ENCODE results near the gene FOXD4. TPM values are rescaled to one million over a fixed set of nuclear protein-coding genes. Genes with fewer than 3 reads are reported as not detected.
"Not testable (repeated sequence)": the region's sequence is repeated elsewhere in the genome, so short reads cannot be mapped to it uniquely, and the experiment has no call there.

FOXD4 gene
- total and polyA plus RNA-seq, 2 of the 8 experiments (the other 6 are each of a cell fraction or from before 2014, with no cell fraction given), result 0.03 TPM; not detected in 1

GRCh38 chr9:94992-95391 is 23.2 kb downstream of the FOXD4 start:
- H4K91ac ChIP-seq (replicated peaks; ENCODE audit: insufficient read length, low read length); H2BK5ac ChIP-seq (ENCODE audit: low read depth, low read length); H2AFZ ChIP-seq (ENCODE audit: low read length); H3K27me3 ChIP-seq (replicated peaks in 1 of 4; ENCODE audit: control insufficient read depth in 3 of 4, extremely low read depth in 1 of 4, insufficient read depth in 3 of 4, low read length in 3 of 4); DNase-seq (ENCODE audit: low read depth in 1 of 2, low spot score in 2 of 2); H3K79me2 ChIP-seq (ENCODE audit: control insufficient read depth in 1 of 2, insufficient read depth in 2 of 2, low read length in 2 of 2); H3K79me1 ChIP-seq (ENCODE audit: low read depth, low read length); H3K14ac ChIP-seq (ENCODE audit: insufficient read length); H2AK5ac ChIP-seq (ENCODE audit: low read depth, low read length); H3K56ac ChIP-seq (replicated peaks; ENCODE audit: insufficient read length, low read depth, low read length); H3K18ac ChIP-seq (ENCODE audit: extremely low read depth, low read length); H3K9me3 ChIP-seq (ENCODE audit: insufficient read depth in 2 of 2, low read depth in 1 of 2, low read length in 1 of 2); H2BK20ac ChIP-seq (ENCODE audit: low read length); H2BK120ac ChIP-seq (replicated peaks; ENCODE audit: low read depth, low read length); H4K20me1 ChIP-seq (replicated peaks in 1 of 2; ENCODE audit: control insufficient read depth in 1 of 2, insufficient read depth in 2 of 2, low read length in 2 of 2); H3K27ac ChIP-seq (ENCODE audit: low read depth, low read length); H3K4me3 ChIP-seq (ENCODE audit: extremely low read depth in 1 of 4, insufficient read depth in 2 of 4, low read depth in 3 of 4, low read length in 4 of 4); CTCF ChIA-PET (ENCODE audit: partially characterized antibody); H3K4me2 ChIP-seq (ENCODE audit: insufficient read depth in 1 of 2, low read depth in 2 of 2, low read length in 2 of 2); H3K4me1 ChIP-seq (replicated peaks in 1 of 4; ENCODE audit: control insufficient read depth in 3 of 4, insufficient read depth in 4 of 4, low read length in 3 of 4); FAIRE-seq; H3K4ac ChIP-seq (replicated peaks; ENCODE audit: insufficient read length, low read depth, low read length); H2BK12ac ChIP-seq (ENCODE audit: low read depth, low read length); H2BK15ac ChIP-seq (ENCODE audit: low read length); H4K8ac ChIP-seq (ENCODE audit: extremely low read depth, insufficient read depth, low read length); H3K36me3 ChIP-seq (ENCODE audit: control insufficient read depth in 2 of 4, insufficient read depth in 4 of 4, low read length in 3 of 4); H4K5ac ChIP-seq (ENCODE audit: insufficient read length, low read depth, low read length); H3K23me2 ChIP-seq (ENCODE audit: low read depth, low read length); H3K9ac ChIP-seq (replicated peaks in 1 of 4; ENCODE audit: extremely low read depth in 1 of 4, low read depth in 3 of 4, low read length in 3 of 4); H3K23ac ChIP-seq (ENCODE audit: insufficient read length); POLR2A ChIA-PET (ENCODE audit: partially characterized antibody): not testable (repeated sequence)
- WGBS, 2 experiments (ENCODE audit: extremely low coverage in 1 of 2, insufficient coverage in 1 of 2, insufficient read length in 1 of 2, insufficient replicate concordance in 2 of 2, low coverage in 1 of 2, low lambda C conversion rate in 2 of 2, missing lambda C conversion rate in 1 of 2), result 83% methylated on average over 1 of the region's 4 CpGs; no CpG with 5 or more reads in 1 of the 2 experiments

GRCh38 chr9:94323-94722 is 23.9 kb downstream of the FOXD4 start:
- CTCF ChIA-PET (ENCODE audit: partially characterized antibody); H3K36me3 ChIP-seq (ENCODE audit: control insufficient read depth in 2 of 4, insufficient read depth in 4 of 4, low read length in 3 of 4): not testable (repeated sequence)
- WGBS, 2 experiments (ENCODE audit: extremely low coverage in 1 of 2, insufficient coverage in 1 of 2, insufficient read length in 1 of 2, insufficient replicate concordance in 2 of 2, low coverage in 1 of 2, low lambda C conversion rate in 2 of 2, missing lambda C conversion rate in 1 of 2), result 90% methylated on average over 3 of the region's 5 CpGs; no CpG with 5 or more reads in 1 of the 2 experiments

More at GRCh38 chr9:94323-94722, 23.9 kb downstream of the FOXD4 start:
- H3K4me1 ChIP-seq (replicated peaks in 1 of 4; ENCODE audit: control insufficient read depth in 3 of 4, insufficient read depth in 4 of 4, low read length in 3 of 4); H3K23me2 ChIP-seq (ENCODE audit: low read depth, low read length); H3K4ac ChIP-seq (replicated peaks; ENCODE audit: insufficient read length, low read depth, low read length); H3K23ac ChIP-seq (ENCODE audit: insufficient read length); H4K8ac ChIP-seq (ENCODE audit: extremely low read depth, insufficient read depth, low read length); H4K5ac ChIP-seq (ENCODE audit: insufficient read length, low read depth, low read length); H2BK120ac ChIP-seq (replicated peaks; ENCODE audit: low read depth, low read length); H3K27me3 ChIP-seq (replicated peaks in 1 of 4; ENCODE audit: control insufficient read depth in 3 of 4, extremely low read depth in 1 of 4, insufficient read depth in 3 of 4, low read length in 3 of 4); H2BK5ac ChIP-seq (ENCODE audit: low read depth, low read length); H3K14ac ChIP-seq (ENCODE audit: insufficient read length); H3K9ac ChIP-seq (replicated peaks in 1 of 4; ENCODE audit: extremely low read depth in 1 of 4, low read depth in 3 of 4, low read length in 3 of 4); H2AFZ ChIP-seq (ENCODE audit: low read length); POLR2A ChIA-PET (ENCODE audit: partially characterized antibody); H3K79me1 ChIP-seq (ENCODE audit: low read depth, low read length); H2BK15ac ChIP-seq (ENCODE audit: low read length); H2BK12ac ChIP-seq (ENCODE audit: low read depth, low read length); H3K4me3 ChIP-seq (ENCODE audit: extremely low read depth in 1 of 4, insufficient read depth in 2 of 4, low read depth in 3 of 4, low read length in 4 of 4); H2AK5ac ChIP-seq (ENCODE audit: low read depth, low read length); FAIRE-seq; H3K79me2 ChIP-seq (ENCODE audit: control insufficient read depth in 1 of 2, insufficient read depth in 2 of 2, low read length in 2 of 2); H3K4me2 ChIP-seq (ENCODE audit: insufficient read depth in 1 of 2, low read depth in 2 of 2, low read length in 2 of 2); H2BK20ac ChIP-seq (ENCODE audit: low read length); H3K27ac ChIP-seq (ENCODE audit: low read depth, low read length); H3K9me3 ChIP-seq (ENCODE audit: insufficient read depth in 2 of 2, low read depth in 1 of 2, low read length in 1 of 2); H4K91ac ChIP-seq (replicated peaks; ENCODE audit: insufficient read length, low read length); H3K56ac ChIP-seq (replicated peaks; ENCODE audit: insufficient read length, low read depth, low read length); H4K20me1 ChIP-seq (replicated peaks in 1 of 2; ENCODE audit: control insufficient read depth in 1 of 2, insufficient read depth in 2 of 2, low read length in 2 of 2); DNase-seq (ENCODE audit: low read depth in 1 of 2, low spot score in 2 of 2); H3K18ac ChIP-seq (ENCODE audit: extremely low read depth, low read length): not testable (repeated sequence)

Data from H1 (cell line).